Measurements from ENCODE around the gene TRABD2B. TPM values are rescaled to one million over a fixed set of nuclear protein-coding genes. Genes with fewer than 3 reads are reported as not detected.

Gene TRABD2B
- total and polyA plus RNA-seq, 2 experiments from 2014 or later = not detected

- in situ Hi-C loops (cut with MboI) = no loop called here
These were observed 270.0 kb downstream of the TRABD2B start for GRCh38 chr1:47727051-47727696.

GRCh38 chr1:47725992-47726855 is 271.0 kb downstream of the TRABD2B start:
- no peaks in the 10 kb centered on the region for H3K36me3 ChIP-seq (ENCODE audit: low read depth)
- H2AFZ ChIP-seq = peak overlapping the region; percentile 14; the same call in 1 of the 2 replicates
- H3K27ac ChIP-seq = no peak overlapping the region
- no peaks in the 10 kb centered on the region for H3K9me3 ChIP-seq (ENCODE audit: low read depth)
- H3K4me2 ChIP-seq (ENCODE audit: unreplicated experiment) = peak overlapping the region; percentile 51
- DNase-seq = peak; percentile 88
- H4K20me1 ChIP-seq (ENCODE audit: insufficient read depth) = no peaks in the 10 kb centered on the region
- no peak overlapping the region for H3K9ac ChIP-seq
- peaks cover 47% of the 10 kb centered on the region for H3K27me3 ChIP-seq (replicated peaks; ENCODE audit: insufficient read depth)
- in situ Hi-C loops (cut with MboI) = no loop called here
- no peaks in the 10 kb centered on the region for H3F3A ChIP-seq (ENCODE audit: insufficient read depth)
- peak overlapping the region; percentile 34 for H3K4me3 ChIP-seq
- H3K79me2 ChIP-seq (ENCODE audit: insufficient read depth) = no peaks in the 10 kb centered on the region
- TF ChIP-seq EZH2 (IDR thresholded peaks at IDR 0.05; ENCODE audit: insufficient read depth, poor library complexity, severe bottlenecking) (no peak), EZH2phosphoT487 (IDR thresholded peaks at IDR 0.05; ENCODE audit: insufficient read depth, low read depth) (no peak)
- no peaks in the 10 kb centered on the region for H3K4me1 ChIP-seq (ENCODE audit: insufficient read depth)
- WGBS, 2 experiments (ENCODE audit: low coverage in 1 of 2, low lambda C conversion rate in 2 of 2, missing lambda C conversion rate in 2 of 2) = 7 to 8% methylated on average over 22 of the region's 22 CpGs
- no peaks in the 10 kb centered on the region for H3K9me2 ChIP-seq (ENCODE audit: insufficient read depth)

More at GRCh38 chr1:47727051-47727696, 270.0 kb downstream of the TRABD2B start:
- Histone ChIP-seq H3K27ac (no peak overlapping the region), H3K9ac (no peak overlapping the region), H3K4me3 (no peak overlapping the region), H3K4me1 (ENCODE audit: insufficient read depth) (no peaks in the 10 kb centered on the region), H2AFZ (no peak overlapping the region), H3K36me3 (ENCODE audit: low read depth) (no peaks in the 10 kb centered on the region), H3K79me2 (ENCODE audit: insufficient read depth) (no peaks in the 10 kb centered on the region), H3K9me2 (ENCODE audit: insufficient read depth) (no peaks in the 10 kb centered on the region), H3K27me3 (replicated peaks; ENCODE audit: insufficient read depth) (peaks cover 43% of the 10 kb centered on the region), H3K9me3 (ENCODE audit: low read depth) (no peaks in the 10 kb centered on the region), H3K4me2 (ENCODE audit: unreplicated experiment) (no peak overlapping the region), H4K20me1 (ENCODE audit: insufficient read depth) (no peaks in the 10 kb centered on the region), H3F3A (ENCODE audit: insufficient read depth) (no peaks in the 10 kb centered on the region)
- no peak for DNase-seq
- 81 to 85% methylated on average over 8 of the region's 8 CpGs for WGBS, 2 experiments (ENCODE audit: low coverage in 1 of 2, low lambda C conversion rate in 2 of 2, missing lambda C conversion rate in 2 of 2)
- TF ChIP-seq EZH2 (IDR thresholded peaks at IDR 0.05; ENCODE audit: insufficient read depth, poor library complexity, severe bottlenecking) (no peak), EZH2phosphoT487 (IDR thresholded peaks at IDR 0.05; ENCODE audit: insufficient read depth, low read depth) (no peak)

- H3K9me3 ChIP-seq (ENCODE audit: low read depth) = no peaks in the 10 kb centered on the region
- no peaks in the 10 kb centered on the region for H3K4me1 ChIP-seq (ENCODE audit: insufficient read depth)
- TF ChIP-seq EZH2 (IDR thresholded peaks at IDR 0.05; ENCODE audit: insufficient read depth, poor library complexity, severe bottlenecking) (peak; percentile 49), EZH2phosphoT487 (IDR thresholded peaks at IDR 0.05; ENCODE audit: insufficient read depth, low read depth) (no peak)
- H3K9me2 ChIP-seq (ENCODE audit: insufficient read depth) = no peaks in the 10 kb centered on the region
- H3K4me2 ChIP-seq (ENCODE audit: unreplicated experiment) = no peak overlapping the region
- peak overlapping the region; percentile 14; the same call in 1 of the 2 replicates for H2AFZ ChIP-seq
- no peaks in the 10 kb centered on the region for H3K79me2 ChIP-seq (ENCODE audit: insufficient read depth)
- H3K4me3 ChIP-seq = peak overlapping the region; percentile 34; the same call in 1 of the 2 replicates
- no peaks in the 10 kb centered on the region for H3K36me3 ChIP-seq (ENCODE audit: low read depth)
- no peak overlapping the region for H3K9ac ChIP-seq
- H3K27ac ChIP-seq = no peak overlapping the region
- 16 to 20% methylated on average over 12 to 13 of the region's 13 CpGs for WGBS, 2 experiments (ENCODE audit: low coverage in 1 of 2, low lambda C conversion rate in 2 of 2, missing lambda C conversion rate in 2 of 2)
- H4K20me1 ChIP-seq (ENCODE audit: insufficient read depth) = no peaks in the 10 kb centered on the region
- peak; percentile 21 for DNase-seq
- no peaks in the 10 kb centered on the region for H3F3A ChIP-seq (ENCODE audit: insufficient read depth)
- H3K27me3 ChIP-seq (replicated peaks; ENCODE audit: insufficient read depth) = peaks cover 47% of the 10 kb centered on the region
- in situ Hi-C loops (cut with MboI) = no loop called here
These were observed 271.6 kb downstream of the TRABD2B start for GRCh38 chr1:47725511-47725991.

- H3K36me3 ChIP-seq (ENCODE audit: low read depth) = no peaks in the 10 kb centered on the region
- no peaks in the 10 kb centered on the region for H3F3A ChIP-seq (ENCODE audit: insufficient read depth)
- TF ChIP-seq EZH2phosphoT487 (IDR thresholded peaks at IDR 0.05; ENCODE audit: insufficient read depth, low read depth) (no peak), EZH2 (IDR thresholded peaks at IDR 0.05; ENCODE audit: insufficient read depth, poor library complexity, severe bottlenecking) (no peak)
- peaks cover 48% of the 10 kb centered on the region for H3K27me3 ChIP-seq (replicated peaks; ENCODE audit: insufficient read depth)
- no peaks in the 10 kb centered on the region for H3K9me2 ChIP-seq (ENCODE audit: insufficient read depth)
- WGBS, 2 experiments (ENCODE audit: low coverage in 1 of 2, low lambda C conversion rate in 2 of 2, missing lambda C conversion rate in 2 of 2) = 2% methylated on average over 36 to 45 of the region's 45 CpGs
- peak; percentile 42 for DNase-seq
- no peaks in the 10 kb centered on the region for H3K9me3 ChIP-seq (ENCODE audit: low read depth)
- H3K4me1 ChIP-seq (ENCODE audit: insufficient read depth) = no peaks in the 10 kb centered on the region
- in situ Hi-C loops (cut with MboI) = no loop called here
- H3K27ac ChIP-seq = no peak overlapping the region
- H3K4me3 ChIP-seq = no peak overlapping the region
- no peak overlapping the region for H3K9ac ChIP-seq
- H2AFZ ChIP-seq = no peak overlapping the region
- H3K79me2 ChIP-seq (ENCODE audit: insufficient read depth) = no peaks in the 10 kb centered on the region
- H3K4me2 ChIP-seq (ENCODE audit: unreplicated experiment) = no peak overlapping the region
- no peaks in the 10 kb centered on the region for H4K20me1 ChIP-seq (ENCODE audit: insufficient read depth)
These were observed 272.1 kb downstream of the TRABD2B start for GRCh38 chr1:47725000-47725473.

All from GM23248 (cell line).